GM12872 (cell line): ENCODE data around the gene ABCC4.

Experiments
- CTCF ChIP-seq: IDR thresholded peaks from 3 replicates; pipeline ENCODE4 v1.5.1; 2011; ENCODE audit warnings: low read depth, mild to moderate bottlenecking, low read length, moderate library complexity; ENCODE audit not compliant: insufficient read depth

Gene ABCC4

GRCh38 chr13:95122063-95122462, 179.2 kb downstream of the ABCC4 start:
- no peak for TF ChIP-seq CTCF

DNA sequence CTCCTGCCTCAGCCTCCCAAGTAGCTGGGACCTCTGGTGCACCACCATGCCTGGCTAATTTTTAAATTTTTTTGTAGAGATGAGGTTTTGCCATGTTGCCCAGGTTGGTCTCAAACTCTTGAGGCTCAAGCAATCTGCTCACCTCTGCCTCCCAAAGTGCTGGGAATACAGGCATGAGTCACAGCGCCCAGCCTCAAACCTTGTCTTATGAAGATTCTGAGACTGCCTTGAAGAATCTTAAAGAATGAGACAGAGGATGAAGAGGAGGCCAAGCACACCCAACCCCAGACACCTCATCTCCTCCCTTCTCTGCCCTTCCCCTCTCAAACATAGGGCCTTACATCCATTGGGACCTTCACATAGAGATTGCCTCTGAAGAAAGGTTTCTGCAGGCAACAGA, 179.7 kb downstream of the ABCC4 start:
- no peak for TF ChIP-seq CTCF

DNA sequence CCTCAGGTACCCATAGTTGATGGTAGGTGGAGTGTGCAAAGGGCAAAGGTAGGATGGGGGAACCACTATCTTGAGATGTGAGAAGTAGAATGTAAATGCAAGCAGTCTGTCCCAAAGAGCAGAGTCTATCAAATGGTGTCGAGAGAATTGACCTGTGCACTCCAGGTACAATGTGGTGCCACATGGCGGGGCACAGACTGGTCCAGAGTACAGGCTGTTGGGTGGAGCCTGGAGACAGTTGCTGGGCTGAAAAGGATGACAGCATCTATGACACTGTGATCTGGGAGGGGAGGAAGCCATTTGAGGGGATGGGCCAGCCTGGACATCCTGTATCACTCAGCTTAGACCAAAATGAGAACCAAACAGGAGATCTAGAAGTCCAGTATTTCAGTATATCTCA, 180.6 kb downstream of the ABCC4 start:
- no peak for TF ChIP-seq CTCF

GRCh38 chr13:95118541-95119324, 182.5 kb downstream of the ABCC4 start:
- TF ChIP-seq CTCF, result no peak

- no peak for TF ChIP-seq CTCF
Measured at GRCh38 chr13:95117092-95117491, 184.2 kb downstream of the ABCC4 start.

DNA sequence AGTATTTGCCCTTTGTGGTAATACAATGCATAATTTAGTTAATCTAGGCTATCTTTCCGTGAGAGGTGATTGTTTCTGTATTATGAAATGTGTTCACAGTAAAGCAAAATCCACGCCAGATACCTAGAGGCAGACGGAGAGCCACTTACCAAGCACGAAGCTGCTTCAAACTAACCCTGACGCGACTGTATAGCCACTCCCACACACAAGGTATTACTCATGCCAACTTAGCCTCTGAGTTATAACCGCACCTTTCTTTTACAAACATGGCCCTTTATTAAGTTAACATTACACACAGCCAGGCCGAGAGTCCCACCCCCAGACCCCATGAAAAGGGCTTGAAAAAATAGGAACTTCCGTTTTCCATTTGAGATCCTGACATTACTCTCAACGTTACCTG, 185.7 kb downstream of the ABCC4 start:
- no peak for TF ChIP-seq CTCF

- no peak for TF ChIP-seq CTCF
Measured at GRCh38 chr13:95113601-95114000, 187.7 kb downstream of the ABCC4 start.
